Measurements from ENCODE around the gene NSA2. TPM values are rescaled to one million over a fixed set of nuclear protein-coding genes. Genes with fewer than 3 reads are reported as not detected.
A peak's percentile ranks its signal among the peaks of the same experiment; 100 is the strongest.
"Not testable (repeated sequence)": the region's sequence is repeated elsewhere in the genome, so short reads cannot be mapped to it uniquely, and the experiment has no call there.

Gene NSA2
- total RNA-seq: 45.9 TPM

DNA sequence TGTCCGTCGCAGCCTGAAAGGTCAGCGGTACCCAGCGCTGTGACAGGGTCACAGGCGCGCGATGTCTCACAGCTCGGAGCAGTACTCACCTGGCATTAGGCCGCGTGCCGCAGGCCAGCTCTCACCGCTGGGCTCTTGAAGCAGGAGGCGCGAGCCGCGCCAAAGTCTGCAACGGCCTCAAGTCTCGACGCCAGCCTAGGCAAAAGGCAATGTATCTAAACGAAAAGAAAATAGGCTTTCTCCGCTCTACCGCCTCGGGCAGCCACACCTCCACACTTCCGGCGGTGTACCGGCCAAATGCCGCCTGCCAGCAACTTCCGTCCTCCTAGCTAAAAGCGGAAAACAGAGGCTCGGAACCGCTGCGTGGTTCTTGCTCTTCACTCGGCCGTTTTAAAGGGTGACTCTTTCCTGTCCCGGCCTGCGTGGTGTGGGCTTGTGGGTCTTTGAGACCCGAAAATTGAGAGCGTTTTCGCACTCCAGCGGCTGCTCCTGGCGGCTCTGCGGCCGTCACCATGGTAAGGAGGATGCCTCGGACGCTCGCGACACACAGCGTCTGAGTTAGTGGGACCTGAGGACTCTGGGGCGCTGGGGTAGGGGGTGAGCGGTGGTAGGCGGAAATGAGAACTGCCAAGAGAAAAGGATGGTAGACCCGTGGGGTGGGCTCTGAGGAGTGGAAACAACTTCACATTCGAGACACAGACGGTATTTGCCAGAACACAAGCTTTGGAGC is at the start of gene NSA2, which contains the start of gene GFM2:
Gene NSA2 (plus strand): TSS at position 401 of the 730 bp plus-strand sequence. CDS start 112 bp downstream, at position 513.
Gene GFM2 (minus strand): TSS at position 269 of the 730 bp plus-strand sequence. CDS start 3,375 bp downstream, outside the sequence.
- H3K4me1 ChIP-seq (ENCODE audit: control insufficient read depth in 3 of 3, insufficient read depth in 3 of 3, low read length in 3 of 3): peaks cover 21 to 25% (median 22%) of the 10 kb centered on the region in 3 donors
- no peaks in the 10 kb centered on the region for H3K9me3 ChIP-seq (ENCODE audit: control insufficient read depth in 3 of 3, low read length in 3 of 3)
- peak within 1 kb of the TSS; percentile 61 for H3K27ac ChIP-seq (ENCODE audit: low read depth, low read length)
- H3K9ac ChIP-seq (ENCODE audit: low read depth in 1 of 3, low read length in 3 of 3): peak within 1 kb of the TSS; percentile 88 to 96 (median 96)
- no peaks in the 10 kb centered on the region for H3K27me3 ChIP-seq (ENCODE audit: control insufficient read depth in 3 of 3, insufficient read depth in 3 of 3, low read length in 3 of 3)
- peaks cover 0 to 22% (median 19%) of the 10 kb centered on the region in 3 donors for H3K36me3 ChIP-seq (ENCODE audit: control insufficient read depth in 3 of 3, insufficient read depth in 3 of 3, low read length in 3 of 3)
- H3K4me3 ChIP-seq (ENCODE audit: low read length in 3 of 3): peak within 1 kb of the TSS; percentile 88 to 97 (median 90)

DNA sequence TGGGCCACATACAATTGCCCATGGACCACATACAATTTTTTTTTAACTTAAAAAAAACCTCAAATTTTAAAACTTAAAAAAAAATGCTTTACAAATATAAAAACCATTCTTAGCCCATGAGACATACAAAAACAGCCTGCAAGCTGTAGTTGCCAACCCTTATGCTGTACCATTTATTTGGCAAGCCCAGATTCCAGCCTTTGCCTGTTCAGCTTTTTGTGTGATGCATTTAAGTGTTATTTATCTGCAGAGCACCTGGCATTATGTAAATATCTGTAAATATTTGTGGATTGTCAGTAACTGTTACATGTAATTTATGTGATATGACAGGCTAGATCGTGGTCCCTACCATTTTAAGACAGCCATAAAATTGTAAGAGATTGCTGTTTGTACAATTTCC is 49.5 kb upstream of the NSA2 start:
- H3K36me3 ChIP-seq (ENCODE audit: control insufficient read depth in 3 of 3, insufficient read depth in 3 of 3, low read length in 3 of 3): peaks cover 5 to 32% (median 23%) of the 10 kb centered on the region in 3 donors
- no peaks in the 10 kb centered on the region for H3K9me3 ChIP-seq (ENCODE audit: control insufficient read depth in 3 of 3, low read length in 3 of 3)
- no peak overlapping the region for H3K9ac ChIP-seq (ENCODE audit: low read depth in 1 of 3, low read length in 3 of 3)

GRCh38 chr5:74722271-74722670 is 44.8 kb upstream of the NSA2 start:
- peaks cover 12 to 62% (median 51%) of the 10 kb centered on the region in 3 donors for H3K36me3 ChIP-seq (ENCODE audit: control insufficient read depth in 3 of 3, insufficient read depth in 3 of 3, low read length in 3 of 3)
- H3K9ac ChIP-seq (ENCODE audit: low read depth in 1 of 3, low read length in 3 of 3): no peak overlapping the region
- no peak overlapping the region for H3K27ac ChIP-seq (ENCODE audit: low read depth, low read length)
- H3K27me3 ChIP-seq (ENCODE audit: control insufficient read depth in 3 of 3, insufficient read depth in 3 of 3, low read length in 3 of 3): no peaks in the 10 kb centered on the region
- no peak overlapping the region for H3K4me3 ChIP-seq (ENCODE audit: low read length in 3 of 3)
- no peaks in the 10 kb centered on the region for H3K4me1 ChIP-seq (ENCODE audit: control insufficient read depth in 3 of 3, insufficient read depth in 3 of 3, low read length in 3 of 3)
- no peaks in the 10 kb centered on the region for H3K9me3 ChIP-seq (ENCODE audit: control insufficient read depth in 3 of 3, low read length in 3 of 3)

More for the DNA sequence above, 49.5 kb upstream of the NSA2 start:
- no peaks in the 10 kb centered on the region for H3K4me1 ChIP-seq (ENCODE audit: control insufficient read depth in 3 of 3, insufficient read depth in 3 of 3, low read length in 3 of 3)
- no peak overlapping the region for H3K4me3 ChIP-seq (ENCODE audit: low read length in 3 of 3)
- no peaks in the 10 kb centered on the region for H3K27me3 ChIP-seq (ENCODE audit: control insufficient read depth in 3 of 3, insufficient read depth in 3 of 3, low read length in 3 of 3)
- H3K27ac ChIP-seq (ENCODE audit: low read depth, low read length): no peak overlapping the region

DNA sequence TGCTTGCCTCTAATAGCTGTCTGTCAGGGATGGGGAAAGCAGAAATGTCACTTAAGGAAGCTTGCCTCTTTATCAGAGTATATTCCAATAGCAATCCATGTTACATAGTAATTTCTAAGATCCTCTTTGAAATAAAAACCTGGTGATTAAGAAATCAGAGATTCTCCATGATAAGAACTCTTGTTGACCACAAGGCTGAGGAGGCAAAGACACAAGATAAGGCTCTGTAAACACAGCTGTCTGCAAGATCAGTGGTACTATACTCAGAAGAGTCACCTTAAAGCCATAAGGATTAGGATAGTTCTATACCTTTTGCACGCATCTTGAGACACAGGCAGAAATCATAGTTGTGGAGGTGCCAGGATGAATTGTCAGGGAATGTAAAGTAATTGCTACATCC is 41.7 kb upstream of the NSA2 start:
- peaks cover 15 to 55% (median 52%) of the 10 kb centered on the region in 3 donors for H3K36me3 ChIP-seq (ENCODE audit: control insufficient read depth in 3 of 3, insufficient read depth in 3 of 3, low read length in 3 of 3)

GRCh38 chr5:74736759-74737158 is 30.3 kb upstream of the NSA2 start:
- Histone ChIP-seq H3K36me3 (ENCODE audit: control insufficient read depth in 3 of 3, insufficient read depth in 3 of 3, low read length in 3 of 3) (peaks cover 15 to 58% (median 56%) of the 10 kb centered on the region in 3 donors), H3K4me1 (ENCODE audit: control insufficient read depth in 3 of 3, insufficient read depth in 3 of 3, low read length in 3 of 3) (no peaks in the 10 kb centered on the region), H3K4me3 (ENCODE audit: low read length in 3 of 3) (no peak overlapping the region), H3K27me3 (ENCODE audit: control insufficient read depth in 3 of 3, insufficient read depth in 3 of 3, low read length in 3 of 3) (no peaks in the 10 kb centered on the region), H3K9me3 (ENCODE audit: control insufficient read depth in 3 of 3, low read length in 3 of 3) (no peaks in the 10 kb centered on the region), H3K9ac (ENCODE audit: low read depth in 1 of 3, low read length in 3 of 3) (no peak overlapping the region), H3K27ac (ENCODE audit: low read depth, low read length) (no peak overlapping the region)

More for the DNA sequence above, 41.7 kb upstream of the NSA2 start:
- no peak overlapping the region for H3K4me3 ChIP-seq (ENCODE audit: low read length in 3 of 3)
- H3K9ac ChIP-seq (ENCODE audit: low read depth in 1 of 3, low read length in 3 of 3): no peak overlapping the region
- no peaks in the 10 kb centered on the region for H3K9me3 ChIP-seq (ENCODE audit: control insufficient read depth in 3 of 3, low read length in 3 of 3)
- no peaks in the 10 kb centered on the region for H3K27me3 ChIP-seq (ENCODE audit: control insufficient read depth in 3 of 3, insufficient read depth in 3 of 3, low read length in 3 of 3)
- H3K4me1 ChIP-seq (ENCODE audit: control insufficient read depth in 3 of 3, insufficient read depth in 3 of 3, low read length in 3 of 3): no peaks in the 10 kb centered on the region
- no peak overlapping the region for H3K27ac ChIP-seq (ENCODE audit: low read depth, low read length)

DNA sequence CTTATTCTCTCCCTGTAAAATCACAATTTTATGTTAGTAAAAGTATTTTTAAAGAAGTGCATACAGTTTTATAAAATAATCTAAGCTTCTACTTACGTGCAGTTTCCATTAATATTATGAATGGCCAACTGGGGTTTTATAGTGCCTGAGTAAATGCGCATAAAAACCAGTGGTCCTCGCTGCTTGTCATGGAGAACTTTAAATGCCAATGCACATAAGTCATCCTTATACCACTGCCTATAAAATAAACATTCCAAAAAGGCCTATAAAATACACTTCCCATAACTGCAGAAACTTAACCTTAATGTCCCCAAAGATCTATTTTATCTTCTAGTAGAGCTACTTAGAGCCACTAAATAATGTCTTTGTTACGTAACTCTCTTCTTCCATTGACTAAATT is 28.6 kb upstream of the NSA2 start:
- no peaks in the 10 kb centered on the region for H3K27me3 ChIP-seq (ENCODE audit: control insufficient read depth in 3 of 3, insufficient read depth in 3 of 3, low read length in 3 of 3)

DNA sequence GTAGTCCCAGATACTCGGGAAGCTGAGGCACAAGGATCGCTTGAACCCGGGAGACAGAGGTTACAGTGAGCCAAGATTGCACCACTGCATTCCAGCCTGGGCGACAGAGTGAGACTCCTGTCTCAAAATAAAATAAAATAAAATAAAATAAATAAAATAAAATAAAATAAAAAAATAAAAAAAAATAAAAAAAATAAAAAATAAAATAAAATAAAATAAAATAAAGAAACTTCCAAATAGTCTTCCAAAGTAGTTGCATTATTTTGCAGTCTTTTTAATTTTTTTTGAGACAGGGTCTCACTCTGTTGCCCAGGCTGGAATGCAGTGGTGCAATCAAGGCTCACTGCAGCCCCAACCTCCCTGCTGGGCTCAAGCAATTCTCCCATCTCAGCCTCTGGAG is 18.3 kb upstream of the NSA2 start:
- not testable (repeated sequence) for H3K9ac ChIP-seq (ENCODE audit: low read depth in 1 of 3, low read length in 3 of 3); H3K27me3 ChIP-seq (ENCODE audit: control insufficient read depth in 3 of 3, insufficient read depth in 3 of 3, low read length in 3 of 3); H3K4me3 ChIP-seq (ENCODE audit: low read length in 3 of 3); H3K27ac ChIP-seq (ENCODE audit: low read depth, low read length); H3K9me3 ChIP-seq (ENCODE audit: control insufficient read depth in 3 of 3, low read length in 3 of 3); H3K4me1 ChIP-seq (ENCODE audit: control insufficient read depth in 3 of 3, insufficient read depth in 3 of 3, low read length in 3 of 3)
- peaks cover 10 to 42% (median 40%) of the 10 kb centered on the region in 3 donors for H3K36me3 ChIP-seq (ENCODE audit: control insufficient read depth in 3 of 3, insufficient read depth in 3 of 3, low read length in 3 of 3)

More for the DNA sequence above, 28.6 kb upstream of the NSA2 start:
- H3K9me3 ChIP-seq (ENCODE audit: control insufficient read depth in 3 of 3, low read length in 3 of 3): no peaks in the 10 kb centered on the region
- H3K4me3 ChIP-seq (ENCODE audit: low read length in 3 of 3): no peak overlapping the region
- no peak overlapping the region for H3K9ac ChIP-seq (ENCODE audit: low read depth in 1 of 3, low read length in 3 of 3)
- peaks cover 13 to 54% (median 45%) of the 10 kb centered on the region in 3 donors for H3K36me3 ChIP-seq (ENCODE audit: control insufficient read depth in 3 of 3, insufficient read depth in 3 of 3, low read length in 3 of 3)
- H3K4me1 ChIP-seq (ENCODE audit: control insufficient read depth in 3 of 3, insufficient read depth in 3 of 3, low read length in 3 of 3): no peaks in the 10 kb centered on the region
- no peak overlapping the region for H3K27ac ChIP-seq (ENCODE audit: low read depth, low read length)

- Histone ChIP-seq H3K27ac (ENCODE audit: low read depth, low read length) (no peak overlapping the region), H3K9ac (ENCODE audit: low read depth in 1 of 3, low read length in 3 of 3) (no peak overlapping the region), H3K36me3 (ENCODE audit: control insufficient read depth in 3 of 3, insufficient read depth in 3 of 3, low read length in 3 of 3) (peaks cover 10 to 29% (median 28%) of the 10 kb centered on the region in 3 donors), H3K4me1 (ENCODE audit: control insufficient read depth in 3 of 3, insufficient read depth in 3 of 3, low read length in 3 of 3) (peaks cover 13 to 16% (median 15%) of the 10 kb centered on the region in 3 donors), H3K27me3 (ENCODE audit: control insufficient read depth in 3 of 3, insufficient read depth in 3 of 3, low read length in 3 of 3) (no peaks in the 10 kb centered on the region), H3K9me3 (ENCODE audit: control insufficient read depth in 3 of 3, low read length in 3 of 3) (no peaks in the 10 kb centered on the region), H3K4me3 (ENCODE audit: low read length in 3 of 3) (no peak overlapping the region)
Observed at GRCh38 chr5:74761241-74761640, 5.8 kb upstream of the NSA2 start.

GRCh38 chr5:74762599-74762998 is 4.5 kb upstream of the NSA2 start:
- Histone ChIP-seq H3K4me1 (ENCODE audit: control insufficient read depth in 3 of 3, insufficient read depth in 3 of 3, low read length in 3 of 3) (peaks cover 14 to 18% (median 18%) of the 10 kb centered on the region in 3 donors), H3K27ac (ENCODE audit: low read depth, low read length) (no peak overlapping the region), H3K9ac (ENCODE audit: low read depth in 1 of 3, low read length in 3 of 3) (no peak overlapping the region)

DNA sequence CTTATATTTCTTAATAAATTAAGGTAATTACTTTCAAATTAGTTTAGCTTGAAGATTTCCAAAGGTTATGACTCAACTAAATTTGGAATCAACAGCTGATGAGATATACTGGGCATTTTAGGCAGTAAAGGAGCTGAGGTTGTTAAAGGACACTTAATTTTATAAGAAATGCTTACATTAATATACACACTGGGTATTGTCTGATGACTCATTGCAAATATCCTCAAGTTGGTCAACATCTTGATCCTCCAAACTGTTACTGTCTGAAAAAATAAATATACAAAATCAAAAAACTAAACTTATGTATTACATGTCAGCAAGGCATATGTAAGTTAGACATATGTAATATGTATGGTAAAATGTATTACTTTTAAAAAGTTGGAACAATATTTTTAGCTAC is 3.5 kb upstream of the NSA2 start:
- H3K36me3 ChIP-seq (ENCODE audit: control insufficient read depth in 3 of 3, insufficient read depth in 3 of 3, low read length in 3 of 3): peaks cover 4 to 14% (median 11%) of the 10 kb centered on the region in 3 donors

More at GRCh38 chr5:74762599-74762998, 4.5 kb upstream of the NSA2 start:
- Histone ChIP-seq H3K4me3 (ENCODE audit: low read length in 3 of 3) (no peak overlapping the region), H3K36me3 (ENCODE audit: control insufficient read depth in 3 of 3, insufficient read depth in 3 of 3, low read length in 3 of 3) (peaks cover 10 to 20% (median 19%) of the 10 kb centered on the region in 3 donors), H3K27me3 (ENCODE audit: control insufficient read depth in 3 of 3, insufficient read depth in 3 of 3, low read length in 3 of 3) (no peaks in the 10 kb centered on the region), H3K9me3 (ENCODE audit: control insufficient read depth in 3 of 3, low read length in 3 of 3) (no peaks in the 10 kb centered on the region)

More for the DNA sequence above, 3.5 kb upstream of the NSA2 start:
- Histone ChIP-seq H3K9me3 (ENCODE audit: control insufficient read depth in 3 of 3, low read length in 3 of 3) (no peaks in the 10 kb centered on the region), H3K9ac (ENCODE audit: low read depth in 1 of 3, low read length in 3 of 3) (no peak overlapping the region), H3K4me1 (ENCODE audit: control insufficient read depth in 3 of 3, insufficient read depth in 3 of 3, low read length in 3 of 3) (peaks cover 21 to 25% (median 24%) of the 10 kb centered on the region in 3 donors), H3K27me3 (ENCODE audit: control insufficient read depth in 3 of 3, insufficient read depth in 3 of 3, low read length in 3 of 3) (no peaks in the 10 kb centered on the region), H3K4me3 (ENCODE audit: low read length in 3 of 3) (no peak overlapping the region), H3K27ac (ENCODE audit: low read depth, low read length) (no peak overlapping the region)

All from skeletal muscle tissue (tissue), 4 donors.